DLD1 (cell line): ENCODE data around the gene AK5.
"Not testable (repeated sequence)": the region's sequence is repeated elsewhere in the genome, so short reads cannot be mapped to it uniquely, and the experiment has no call there.

Experiments used
- in situ Hi-C: cut with HindIII; loops from 2 replicates; pipeline ENCODE4 v1.10.0; 2017; ENCODE audit warnings: low sequenced_read_pairs

Gene AK5

GRCh38 chr1:77489910-77490309 is 208.1 kb downstream of the AK5 start:
- in situ Hi-C loops, result no loop called here

- in situ Hi-C loops, result no loop called here
Observed at GRCh38 chr1:77494026-77494425, 212.2 kb downstream of the AK5 start.

- in situ Hi-C loops, result no loop called here
Observed at GRCh38 chr1:77498918-77499317, 217.1 kb downstream of the AK5 start.

- in situ Hi-C loops, result no loop called here
Observed at GRCh38 chr1:77499466-77499865, 217.6 kb downstream of the AK5 start.

- in situ Hi-C loops, result no loop called here
Observed at GRCh38 chr1:77504986-77505385, 223.2 kb downstream of the AK5 start.

- in situ Hi-C loops, result no loop called here
Observed at GRCh38 chr1:77506771-77507170, 225.0 kb downstream of the AK5 start.

- in situ Hi-C loops, result no loop called here
Observed at GRCh38 chr1:77509051-77509492, 227.3 kb downstream of the AK5 start.

- in situ Hi-C loops, result no loop called here
Observed at GRCh38 chr1:77509898-77510297, 228.1 kb downstream of the AK5 start.

GRCh38 chr1:77511440-77511840 is 229.6 kb downstream of the AK5 start:
- in situ Hi-C loops, result no loop called here

GRCh38 chr1:77512650-77513049 is 230.8 kb downstream of the AK5 start:
- in situ Hi-C loops, result not testable (repeated sequence)

GRCh38 chr1:77513839-77514763 is 232.3 kb downstream of the AK5 start:
- in situ Hi-C loops, result no loop called here

GRCh38 chr1:77514921-77515776 is 233.3 kb downstream of the AK5 start:
- in situ Hi-C loops, result no loop called here

GRCh38 chr1:77516106-77516505 is 234.3 kb downstream of the AK5 start:
- in situ Hi-C loops, result no loop called here

GRCh38 chr1:77524038-77524437 is 242.2 kb downstream of the AK5 start:
- in situ Hi-C loops, result no loop called here

GRCh38 chr1:77531149-77531548 is 249.3 kb downstream of the AK5 start:
- in situ Hi-C loops, result not testable (repeated sequence)

- in situ Hi-C loops, result not testable (repeated sequence)
Observed at GRCh38 chr1:77531596-77532280, 249.9 kb downstream of the AK5 start.

GRCh38 chr1:77532641-77533040 is 250.8 kb downstream of the AK5 start:
- in situ Hi-C loops, result no loop called here

GRCh38 chr1:77533660-77534305 is 252.0 kb downstream of the AK5 start:
- in situ Hi-C loops, result no loop called here

GRCh38 chr1:77534456-77534855 is 252.6 kb downstream of the AK5 start:
- in situ Hi-C loops, result no loop called here

GRCh38 chr1:77536813-77537212 is 255.0 kb downstream of the AK5 start:
- in situ Hi-C loops, result no loop called here
